G401 (cell line): Measurements from ENCODE around the gene SLC49A3. TPM values are rescaled to one million over a fixed set of nuclear protein-coding genes. Genes with fewer than 3 reads are reported as not detected.
"Not testable (repeated sequence)": the region's sequence is repeated elsewhere in the genome, so short reads cannot be mapped to it uniquely, and the experiment has no call there.

Source experiments
- DNase-seq: peaks from one replicate; pipeline ENCODE4 v3.0.0-alpha.2; 2015; ENCODE audit warnings: low spot score
- in situ Hi-C: cut with HindIII; loops from 2 replicates; pipeline ENCODE4 v1.10.0; 2016; ENCODE audit warnings: low sequenced_read_pairs, mixed read lengths
- total RNA-seq: library from RNA; depleted of rRNA; stranded (reverse); fragments of >200 nt; shearing (Covaris generic); gene quantifications from 2 replicates; pipeline ENCODE4 v1.2.3, GENCODE V29; 2014; rRNA removed

SLC49A3 gene
- total RNA-seq = not detected in 2 replicates

DNA sequence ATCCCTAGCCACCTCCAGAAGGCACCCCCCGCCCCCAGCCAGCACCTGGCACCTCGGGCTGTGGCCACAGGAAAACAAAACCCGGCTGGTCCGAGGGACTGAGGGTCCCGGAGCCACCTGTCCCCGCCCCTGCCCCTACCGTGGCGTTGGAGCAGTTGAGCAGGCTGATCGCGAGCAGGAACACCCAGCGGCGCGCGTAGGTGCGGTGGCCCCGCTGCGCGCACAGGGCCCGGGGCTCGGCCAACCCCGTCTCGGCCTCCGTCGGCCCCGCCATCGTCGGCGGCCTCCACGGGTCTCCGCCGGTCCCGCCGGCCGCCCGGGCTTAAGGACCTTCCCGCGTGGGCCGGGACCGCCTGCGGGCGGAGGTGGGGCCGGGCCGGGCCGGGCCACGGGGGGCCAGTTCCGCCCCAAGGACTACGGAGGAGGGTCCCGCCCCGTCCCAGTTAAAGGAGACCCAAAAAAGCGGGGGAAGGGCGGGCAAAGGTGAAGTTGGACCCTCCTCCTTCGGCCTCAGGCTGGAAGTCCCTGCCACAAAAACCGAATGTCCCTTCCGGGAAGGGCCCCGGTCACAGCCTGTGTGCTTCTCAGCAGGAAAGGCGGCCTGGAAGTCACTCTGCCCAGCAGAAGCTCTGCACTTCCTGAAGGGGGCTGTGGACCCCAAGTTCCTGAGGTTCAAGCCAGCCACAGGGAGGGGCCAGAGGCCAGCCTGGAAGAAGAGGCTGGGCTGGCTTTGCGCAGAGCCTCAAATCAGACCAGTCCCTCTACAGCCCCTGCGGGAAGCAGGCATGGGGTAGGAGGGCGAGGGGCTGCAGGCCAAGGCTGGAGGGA, at the start of gene SLC49A3:
Gene SLC49A3, minus strand, starts transcription at position 298 of the 828 bp plus-strand sequence. Its CDS starts 24 bp downstream, at position 274.
- in situ Hi-C loops = no loop called here
- DNase-seq = no peak

DNA sequence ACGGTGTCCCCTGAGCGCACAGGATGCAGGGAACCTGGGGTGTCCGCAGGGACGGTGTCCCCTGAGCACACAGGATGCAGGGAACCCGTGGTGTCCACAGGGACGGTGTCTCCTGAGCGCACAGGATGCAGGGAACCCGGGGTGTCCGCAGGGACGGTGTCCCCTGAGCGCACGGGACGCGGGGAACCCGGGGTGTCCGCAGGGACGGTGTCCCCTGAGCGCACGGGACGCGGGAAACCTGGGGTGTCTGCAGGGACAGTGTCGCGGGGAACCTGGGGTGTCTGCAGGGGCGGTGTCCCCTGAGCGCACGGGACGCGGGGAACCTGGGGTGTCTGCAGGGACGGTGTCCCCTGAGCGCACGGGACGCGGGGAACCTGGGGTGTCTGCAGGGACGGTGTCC, 47.6 kb upstream of the SLC49A3 start:
- in situ Hi-C loops = not testable (repeated sequence)

DNA sequence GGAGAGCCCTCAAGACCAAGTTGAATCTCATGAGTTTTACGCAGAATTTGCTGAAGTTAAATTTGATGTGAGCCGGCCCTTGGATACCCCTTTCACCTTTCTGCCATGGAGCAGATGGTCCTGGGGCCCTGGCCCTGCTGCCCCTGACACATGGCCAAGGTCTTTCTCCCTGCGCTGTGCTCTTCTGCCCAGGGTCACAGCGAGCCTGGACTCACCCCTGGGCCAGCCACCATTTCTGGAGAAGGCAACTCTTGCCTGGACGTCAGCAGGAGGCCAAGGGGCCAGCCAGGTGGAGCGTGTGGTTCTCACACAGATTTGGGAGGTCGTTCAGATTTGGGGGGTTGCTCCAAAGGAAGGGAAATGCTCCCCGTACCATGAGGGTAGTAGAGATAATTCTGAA, 46.6 kb upstream of the SLC49A3 start:
- in situ Hi-C loops = no loop called here
- DNase-seq = no peak

More for the DNA sequence above, 47.6 kb upstream of the SLC49A3 start:
- not testable (repeated sequence) for DNase-seq

DNA sequence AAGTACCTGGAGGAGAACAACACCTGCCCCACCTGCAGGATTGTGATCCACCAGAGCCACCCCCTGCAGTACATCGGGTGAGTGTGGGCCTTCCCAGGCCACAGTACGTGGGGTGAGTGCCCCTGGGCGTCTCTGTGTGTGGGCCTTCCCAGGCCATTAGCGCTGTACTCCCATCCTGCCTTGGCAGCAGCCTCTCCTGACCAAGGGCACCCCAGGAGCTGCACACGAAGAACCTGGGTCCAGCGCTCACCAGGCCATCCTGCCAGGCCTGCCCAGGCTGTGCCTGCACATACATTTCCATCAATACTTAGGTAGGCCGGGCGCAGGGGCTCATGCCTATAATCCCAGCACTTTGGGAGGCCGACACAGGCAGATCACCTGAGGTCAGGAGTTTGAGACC, 46.0 kb upstream of the SLC49A3 start:
- no peak for DNase-seq
- in situ Hi-C loops = no loop called here

DNA sequence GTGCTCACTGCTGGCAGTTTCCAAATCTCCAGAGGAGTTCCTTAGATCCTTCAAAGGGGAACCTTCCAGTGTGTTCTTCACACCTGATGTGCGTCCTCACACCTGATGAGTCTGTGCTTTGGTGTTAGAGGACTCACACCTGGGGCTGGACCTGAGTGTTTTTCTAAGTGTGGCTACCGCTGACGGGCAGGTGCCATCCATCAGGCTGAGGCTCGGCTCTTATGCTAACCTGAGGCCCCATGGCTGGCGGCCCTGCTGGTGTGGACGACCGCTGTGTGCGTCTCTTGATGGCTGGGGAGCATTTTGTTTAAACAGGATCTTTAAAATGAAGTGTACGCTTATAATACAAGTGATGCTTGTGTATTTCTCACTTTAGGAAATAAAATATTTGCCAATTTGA, 45.1 kb upstream of the SLC49A3 start:
- DNase-seq = no peak
- in situ Hi-C loops = no loop called here

DNA sequence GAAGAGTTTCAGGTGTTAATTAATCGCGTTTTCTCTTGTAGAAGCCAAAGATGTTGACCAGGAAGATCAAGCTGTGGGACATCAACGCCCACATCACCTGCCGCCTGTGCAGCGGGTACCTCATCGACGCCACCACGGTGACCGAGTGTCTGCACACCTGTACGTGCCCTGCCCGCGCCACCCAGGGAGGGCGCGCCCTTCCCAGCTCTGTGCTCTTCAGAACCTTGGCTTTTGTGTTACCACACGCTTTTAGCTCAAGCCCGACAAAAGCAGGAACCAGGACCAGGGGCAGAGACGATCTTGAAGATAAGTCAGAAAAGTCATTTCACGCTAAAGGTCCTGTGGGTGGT, 44.7 kb upstream of the SLC49A3 start:
- DNase-seq = no peak
- in situ Hi-C loops = no loop called here

DNA sequence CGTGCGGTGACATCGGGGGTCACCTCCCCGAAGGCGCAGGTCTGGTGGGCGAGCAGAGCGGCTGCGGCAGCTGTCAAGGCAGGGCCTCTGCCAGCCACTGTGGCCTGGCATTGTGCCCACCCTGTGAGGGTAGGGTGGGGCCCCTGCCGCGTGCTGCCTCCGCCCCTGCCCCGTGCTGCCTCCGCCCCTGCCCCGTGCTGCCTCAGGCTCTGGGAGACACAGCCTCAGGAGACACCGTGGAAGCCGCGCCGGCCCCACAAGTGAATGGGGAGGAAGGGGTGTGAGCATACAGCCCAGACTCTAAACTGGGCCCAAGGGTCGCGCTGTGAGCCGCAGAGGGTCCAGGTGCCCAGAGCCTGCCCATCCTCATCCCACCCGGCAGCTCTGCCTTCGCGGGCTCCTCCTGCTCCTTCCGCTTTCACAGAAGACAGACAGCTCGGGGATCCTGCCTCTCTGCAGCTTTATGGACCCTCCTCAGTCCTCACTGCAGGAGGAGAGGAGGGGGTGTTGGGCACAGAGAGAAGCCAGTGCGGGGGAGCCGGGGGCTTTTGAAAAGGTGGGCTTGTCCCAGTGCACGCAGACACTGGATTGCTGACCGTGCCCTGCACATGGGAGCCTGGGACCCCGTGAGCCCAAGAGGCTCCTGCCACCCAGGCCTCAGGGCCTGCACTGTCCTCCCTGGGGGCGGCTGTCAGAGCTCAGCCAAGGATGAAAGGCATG, 44.1 kb upstream of the SLC49A3 start:
- in situ Hi-C loops = no loop called here
- no peak for DNase-seq

DNA sequence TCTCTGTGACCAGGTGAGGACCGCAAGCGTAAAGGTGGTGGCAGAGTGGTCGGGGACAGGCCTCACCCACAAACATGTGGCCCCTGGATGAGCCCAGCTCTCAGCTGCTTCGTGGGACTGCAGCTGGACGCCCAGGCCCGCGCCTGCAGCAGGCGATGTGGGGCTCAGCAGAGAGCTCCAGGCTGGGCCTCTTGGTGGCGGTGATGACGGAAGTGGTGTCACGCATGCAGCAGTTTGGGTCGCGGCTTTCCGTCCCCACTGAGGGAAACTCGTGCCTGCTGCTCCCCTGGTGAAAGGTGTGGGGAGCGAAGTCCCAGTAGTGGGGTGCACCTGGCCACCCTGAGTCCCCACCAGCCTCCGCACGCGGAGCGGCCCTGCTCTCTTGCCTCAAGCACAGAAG, 43.5 kb upstream of the SLC49A3 start:
- no peak for DNase-seq
- in situ Hi-C loops = no loop called here

DNA sequence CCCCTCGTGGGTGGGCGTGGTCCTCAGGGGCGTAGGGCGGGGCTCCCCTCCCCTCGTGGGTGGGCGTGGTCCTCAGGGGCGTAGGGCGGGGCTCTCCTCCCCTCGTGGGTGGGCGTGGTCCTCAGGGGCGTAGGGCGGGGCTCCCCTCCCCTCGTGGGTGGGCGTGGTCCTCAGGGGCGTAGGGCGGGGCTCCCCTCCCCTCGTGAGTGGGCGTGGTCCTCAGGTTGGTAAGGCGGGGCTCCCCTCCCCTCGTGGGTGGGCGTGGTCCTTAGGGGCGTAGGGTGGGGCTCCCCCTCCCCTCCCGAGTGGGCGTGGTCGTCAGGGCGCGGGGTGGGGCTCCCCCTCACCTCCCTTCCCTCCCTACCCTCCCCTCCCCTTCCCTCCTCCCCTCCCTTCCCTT, 43.0 kb upstream of the SLC49A3 start:
- in situ Hi-C loops, DNase-seq: not testable (repeated sequence)

DNA sequence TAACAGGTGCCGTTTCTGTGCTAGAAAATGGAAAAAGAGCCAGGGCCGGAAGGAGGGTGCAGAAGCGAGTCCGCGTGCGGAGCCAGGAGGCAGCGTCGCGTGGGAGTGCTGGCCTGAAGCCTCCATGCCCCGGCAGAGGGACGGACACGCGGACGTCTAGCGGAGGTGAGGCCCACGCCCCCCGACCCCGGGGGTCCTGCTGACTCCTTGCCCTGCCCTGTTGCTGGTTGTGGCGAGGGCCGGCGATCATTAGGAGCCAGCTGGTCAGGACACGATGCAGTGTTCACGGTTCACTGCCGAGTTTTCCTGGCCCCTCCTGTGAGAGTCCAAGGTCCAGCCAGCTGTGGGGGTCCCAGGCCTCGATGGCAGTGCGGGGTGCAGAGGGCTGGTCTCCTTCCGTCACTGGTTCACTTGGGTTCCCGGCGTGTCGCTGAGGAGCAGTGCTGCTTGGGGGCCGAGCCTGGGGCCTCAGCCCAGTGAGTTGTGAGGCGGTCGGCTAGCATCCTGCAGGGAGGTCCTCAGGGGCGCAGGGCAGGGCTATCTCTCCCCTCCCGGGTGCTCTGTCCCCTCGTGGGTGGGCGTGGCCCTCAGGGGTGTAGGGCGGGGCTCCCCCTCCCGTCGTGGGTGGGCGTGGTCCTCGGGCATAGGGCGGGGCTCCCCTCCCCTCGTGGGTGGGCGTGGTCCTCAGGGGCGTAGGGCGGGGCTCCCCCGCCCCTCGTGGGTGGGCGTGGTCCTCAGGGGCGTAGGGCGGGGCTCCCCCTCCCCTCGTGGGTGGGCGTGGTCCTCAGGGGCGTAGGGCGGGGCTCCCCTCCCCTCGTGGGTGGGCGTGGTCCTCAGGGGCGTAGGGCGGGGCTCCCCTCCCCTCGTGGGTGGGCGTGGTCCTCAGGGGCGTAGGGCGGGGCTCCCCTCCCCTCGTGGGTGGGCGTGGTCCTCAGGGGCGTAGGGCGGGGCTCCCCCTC, 42.3 kb upstream of the SLC49A3 start:
- DNase-seq, in situ Hi-C loops: not testable (repeated sequence)

DNA sequence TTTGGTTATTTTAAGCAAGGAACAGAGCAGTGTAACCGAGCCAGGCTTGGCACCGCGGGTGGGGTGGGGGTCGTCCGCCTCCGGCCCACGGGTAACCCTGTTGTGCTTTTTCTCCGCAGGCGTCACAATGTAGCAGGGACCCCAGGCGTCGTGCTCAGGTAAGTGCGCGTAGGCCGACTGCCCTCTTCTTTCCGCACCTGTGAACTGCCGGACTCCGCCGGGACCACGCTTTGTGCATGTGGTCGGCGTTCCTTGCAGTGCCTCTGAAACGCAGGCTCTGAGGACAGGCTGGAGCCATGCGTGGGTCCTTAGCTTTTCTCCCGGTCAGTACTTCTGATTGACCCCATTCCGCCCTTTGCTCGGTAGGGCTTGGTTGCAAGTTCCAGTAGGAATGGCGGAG, 41.6 kb upstream of the SLC49A3 start:
- DNase-seq = no peak
- in situ Hi-C loops = no loop called here

DNA sequence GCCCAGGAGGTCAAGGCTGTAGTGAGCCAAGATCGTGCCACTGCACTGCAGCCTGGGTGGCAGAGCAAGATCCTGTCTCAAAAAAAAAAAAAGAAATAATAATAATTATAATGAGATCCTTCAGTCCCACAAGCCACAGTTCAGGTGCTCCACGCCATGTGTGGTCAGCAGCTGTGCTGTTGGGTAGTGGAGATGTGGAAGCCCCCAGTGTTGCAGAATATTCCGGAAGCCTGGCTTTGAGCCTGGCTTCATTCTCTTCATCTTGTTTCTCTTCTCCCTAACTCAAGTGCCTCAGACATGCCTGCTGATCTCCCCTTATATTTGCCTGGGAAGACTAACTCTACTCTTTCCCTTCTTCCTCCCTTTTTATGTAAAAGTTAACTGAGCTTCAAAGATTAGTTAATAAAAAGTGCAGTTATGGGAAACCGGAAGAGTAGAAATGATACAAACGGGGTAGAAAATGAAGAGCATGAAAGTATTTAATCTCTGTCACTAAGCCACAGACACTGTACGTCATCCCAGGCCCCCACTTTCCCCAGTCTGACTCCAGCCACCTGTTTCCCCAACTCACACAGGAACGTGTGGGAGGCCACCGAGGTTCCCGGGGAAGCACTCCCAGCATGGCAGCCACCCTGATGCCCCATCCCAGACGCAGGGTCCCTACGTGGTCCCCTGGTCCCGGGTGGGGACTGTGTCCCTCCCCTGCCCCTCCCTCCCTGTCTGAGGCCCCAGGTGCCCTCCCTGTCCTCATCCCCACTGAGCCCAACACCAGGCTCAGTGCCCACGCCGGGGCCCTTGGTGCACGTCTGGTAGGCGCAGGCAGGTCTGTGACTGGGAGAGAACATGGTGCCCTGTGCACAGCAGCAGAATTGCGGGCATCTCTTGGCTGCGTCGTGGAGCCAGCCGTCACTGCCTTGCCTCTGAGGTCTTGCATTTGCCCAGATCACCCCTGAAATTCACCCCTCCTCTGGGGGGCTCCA, 40.7 kb upstream of the SLC49A3 start:
- DNase-seq = no peak
- in situ Hi-C loops = no loop called here

DNA sequence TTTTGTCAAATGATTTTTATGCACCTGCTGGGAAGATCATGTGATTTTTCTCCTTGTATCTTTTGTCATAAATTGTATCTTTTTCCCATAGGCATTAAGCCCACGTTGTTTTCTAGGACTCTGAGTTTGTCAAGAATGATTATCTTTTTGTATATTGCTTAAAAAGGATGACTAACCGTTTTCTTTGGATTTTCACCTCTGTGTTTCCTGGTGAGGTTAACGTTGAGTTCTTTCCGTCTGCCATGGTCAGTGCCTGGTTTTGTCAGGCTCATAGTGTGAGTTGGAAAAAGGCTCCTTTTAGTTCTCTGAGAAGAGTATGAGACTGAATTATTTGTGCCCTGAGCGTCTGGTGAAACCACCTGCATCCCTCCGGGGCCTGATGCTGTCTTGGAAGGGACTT, 38.6 kb upstream of the SLC49A3 start:
- in situ Hi-C loops = no loop called here

DNA sequence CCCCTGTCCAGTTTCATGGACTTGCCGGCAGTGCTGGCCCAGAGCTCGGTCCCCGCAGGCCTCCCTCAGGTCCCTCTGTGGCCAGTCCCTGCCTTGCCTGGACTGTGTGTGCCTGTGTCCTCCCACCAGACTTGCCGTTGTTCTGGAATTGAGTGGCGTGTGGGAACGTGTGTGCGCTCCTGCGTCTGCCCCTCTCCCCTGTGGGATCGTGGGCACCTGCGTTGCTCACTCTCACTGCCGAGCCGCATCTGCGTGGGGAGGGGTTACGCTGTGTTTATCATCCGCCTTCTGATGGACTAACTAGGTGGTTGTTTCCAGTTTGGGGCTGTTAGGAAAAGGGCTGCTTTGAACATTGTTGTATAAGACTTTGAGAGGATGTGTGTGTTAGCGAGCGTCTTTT, 37.9 kb upstream of the SLC49A3 start:
- in situ Hi-C loops = no loop called here
- DNase-seq = peak; percentile 45

More for the DNA sequence above, 38.6 kb upstream of the SLC49A3 start:
- peak; percentile 52 for DNase-seq

DNA sequence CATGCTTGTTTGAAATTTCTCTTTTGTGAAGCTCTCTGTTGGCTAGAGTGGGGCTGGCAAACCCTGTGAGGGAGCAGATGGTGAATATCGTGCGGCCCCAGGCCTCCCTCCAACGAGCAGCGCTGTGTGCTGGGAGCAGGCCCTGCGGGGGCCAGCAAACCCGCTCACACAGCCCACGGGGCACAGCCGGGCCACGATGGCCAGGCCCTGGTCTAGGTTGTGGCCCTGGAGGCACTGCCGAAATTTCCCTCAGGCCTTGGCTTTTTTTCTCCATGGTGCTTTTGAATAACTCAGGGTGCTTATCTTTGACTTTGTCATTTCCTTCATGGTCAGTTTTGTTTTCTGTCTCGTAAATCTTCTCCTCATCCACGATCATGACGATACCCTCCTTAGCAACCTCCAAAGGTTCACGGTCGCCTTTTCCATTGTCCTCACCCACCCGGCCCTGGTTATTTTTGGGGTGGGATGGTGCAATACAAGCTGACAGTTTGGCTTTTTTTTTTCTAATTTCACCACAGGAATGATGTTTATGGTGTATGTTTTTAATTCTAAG, 37.4 kb upstream of the SLC49A3 start:
- in situ Hi-C loops = no loop called here
- DNase-seq = peak; percentile 80

DNA sequence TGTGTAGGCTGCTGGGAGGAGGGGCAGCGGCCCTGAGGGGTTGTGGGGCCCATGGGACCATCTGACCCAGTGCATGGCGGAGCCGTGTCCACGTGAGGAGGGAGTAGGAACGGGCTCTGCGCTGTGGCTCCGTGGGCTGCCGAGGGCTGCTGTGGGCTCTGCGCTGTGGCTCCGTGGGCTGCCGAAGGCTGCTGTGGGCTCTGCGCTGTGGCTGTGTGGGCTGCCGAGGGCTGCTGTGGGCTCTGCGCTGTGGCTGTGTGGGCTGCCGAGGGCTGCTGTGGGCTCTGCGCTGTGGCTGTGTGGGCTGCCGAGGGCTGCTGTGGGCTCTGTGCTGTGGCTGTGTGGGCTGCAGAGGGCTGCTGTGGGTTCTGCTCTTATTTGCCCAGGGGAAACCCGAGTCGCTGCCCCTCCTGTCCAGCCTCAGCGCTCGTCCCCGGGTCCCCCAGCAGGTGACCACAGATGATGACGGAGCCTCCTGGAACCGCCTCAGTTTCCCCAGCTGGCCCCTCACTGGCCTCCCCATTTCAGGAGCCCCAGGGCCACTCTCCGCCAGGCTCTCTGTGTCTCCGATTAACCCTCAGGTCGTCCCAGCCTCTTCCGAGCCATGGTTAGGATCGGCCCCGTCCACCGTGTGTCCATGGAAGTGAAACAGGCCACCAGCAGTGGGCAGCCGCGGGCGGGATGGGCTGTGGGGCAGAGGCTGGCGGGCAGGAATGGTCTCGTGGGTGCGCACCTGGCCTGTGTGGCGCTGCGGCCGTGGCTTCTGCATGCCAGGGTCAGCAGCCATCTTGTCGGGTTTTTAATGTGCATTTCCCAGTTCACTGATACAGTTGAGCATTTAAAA, 36.7 kb upstream of the SLC49A3 start:
- in situ Hi-C loops = no loop called here

More for the DNA sequence above, 36.7 kb upstream of the SLC49A3 start:
- DNase-seq = no peak
